ENCODE data around the gene SAP25. TPM values are rescaled to one million over a fixed set of nuclear protein-coding genes. Genes with fewer than 3 reads are reported as not detected.

Gene SAP25
- total and polyA plus RNA-seq, 2 of the 8 experiments (the other 6 are each of a cell fraction or from before 2014, with no cell fraction given), result 3.6 to 5.8 TPM

DNA sequence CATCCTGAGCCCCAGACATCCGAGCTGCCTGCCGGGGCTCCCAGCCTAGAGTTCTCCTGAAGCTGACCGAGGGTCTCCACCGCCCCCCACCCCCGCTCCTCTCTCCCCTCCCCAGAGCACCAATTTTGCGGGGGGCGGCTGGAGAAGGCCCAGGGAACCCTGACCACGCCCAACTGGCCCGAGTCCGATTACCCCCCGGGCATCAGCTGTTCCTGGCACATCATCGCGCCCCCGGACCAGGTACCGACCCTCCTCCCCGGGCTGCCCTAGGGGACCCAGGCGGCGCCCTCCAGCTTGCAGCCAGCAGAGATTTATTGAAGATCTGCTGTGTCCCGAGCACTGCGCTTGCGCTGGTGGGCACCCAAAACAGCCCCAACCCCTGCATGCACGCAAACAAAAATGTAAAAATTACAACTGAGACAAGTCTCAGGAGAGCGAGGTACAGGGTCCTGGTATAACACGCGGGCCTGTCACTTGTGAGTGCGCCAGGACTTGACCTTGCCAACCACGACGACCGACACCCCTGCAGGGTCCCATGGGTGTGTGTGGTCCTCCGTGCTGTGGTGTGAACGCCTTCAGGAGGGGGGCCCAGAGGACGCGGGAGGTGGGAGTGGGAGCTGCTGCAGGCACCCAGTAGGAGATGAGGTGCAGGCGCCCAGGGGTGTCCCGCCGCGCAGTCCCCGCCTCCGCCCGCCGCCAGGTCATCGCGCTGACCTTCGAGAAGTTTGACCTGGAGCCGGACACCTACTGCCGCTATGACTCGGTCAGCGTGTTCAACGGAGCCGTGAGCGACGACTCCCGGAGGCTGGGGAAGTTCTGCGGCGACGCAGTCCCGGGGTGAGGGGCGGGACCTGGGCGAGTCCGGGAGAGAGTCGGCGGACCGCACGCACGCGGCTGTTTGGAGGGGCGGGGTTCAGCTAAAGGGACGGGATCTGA is 31.5 kb upstream of the SAP25 start (continued):
- TF ChIP-seq CHD7 (IDR thresholded peaks at IDR 0.05; ENCODE audit: insufficient replicate concordance, low read length), result no peak
- no peak for TF ChIP-seq EP300 (IDR thresholded peaks at IDR 0.05; ENCODE audit: borderline replicate concordance in 1 of 2, low read depth in 2 of 2, low read length in 2 of 2)
- no peak for TF ChIP-seq NANOG (IDR thresholded peaks at IDR 0.05; ENCODE audit: insufficient read depth, low read depth, low read length, poor library complexity, severe bottlenecking)
- no peak for TF ChIP-seq TEAD4 (IDR thresholded peaks at IDR 0.05; ENCODE audit: low read depth, low read length)
- TF ChIP-seq POLR2A (IDR thresholded peaks at IDR 0.05; ENCODE audit: control extremely low read depth in 1 of 2, low read depth in 2 of 2, low read length in 2 of 2), result no peak
